NCI-H2029 (cell line): ENCODE measurements around the gene IER3.

ENCODE experiments used
- DNase-seq: peaks from one replicate; lab custom pipeline; 2025; lab: John Stamatoyannopoulos, UW

IER3 gene, protein sequence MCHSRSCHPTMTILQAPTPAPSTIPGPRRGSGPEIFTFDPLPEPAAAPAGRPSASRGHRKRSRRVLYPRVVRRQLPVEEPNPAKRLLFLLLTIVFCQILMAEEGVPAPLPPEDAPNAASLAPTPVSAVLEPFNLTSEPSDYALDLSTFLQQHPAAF

GRCh38 chr6:30744054-30744805 is at the start of gene IER3:
Gene IER3, minus strand, starts transcription at chr6:30744547. Its CDS starts 29 bp downstream, at chr6:30744518.
- DNase-seq, result peak; percentile 58

- DNase-seq, result no peak
These were observed 49.3 kb upstream of the IER3 start for GRCh38 chr6:30793521-30794194.

DNA sequence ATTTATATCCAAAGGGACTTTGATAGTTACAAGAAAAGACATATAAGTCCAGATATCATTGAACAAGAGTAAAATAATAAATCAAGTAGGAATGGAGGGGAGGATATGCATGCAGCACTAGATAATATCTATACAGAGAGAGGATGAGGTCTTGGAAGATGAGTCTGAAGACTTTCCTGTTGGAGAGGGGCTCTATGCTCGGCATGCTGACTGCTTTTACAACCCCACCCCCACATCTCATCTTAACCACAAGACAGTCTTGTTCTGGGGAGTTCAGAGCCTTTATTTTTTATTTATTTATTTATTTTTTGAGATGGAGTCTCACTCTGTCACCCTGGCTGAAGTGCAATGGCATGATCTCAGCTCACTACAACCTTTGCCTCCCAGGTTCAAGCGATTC is 48.4 kb upstream of the IER3 start:
- DNase-seq, result no peak

- no peak for DNase-seq
These were observed 46.5 kb upstream of the IER3 start for GRCh38 chr6:30790724-30791383.

DNA sequence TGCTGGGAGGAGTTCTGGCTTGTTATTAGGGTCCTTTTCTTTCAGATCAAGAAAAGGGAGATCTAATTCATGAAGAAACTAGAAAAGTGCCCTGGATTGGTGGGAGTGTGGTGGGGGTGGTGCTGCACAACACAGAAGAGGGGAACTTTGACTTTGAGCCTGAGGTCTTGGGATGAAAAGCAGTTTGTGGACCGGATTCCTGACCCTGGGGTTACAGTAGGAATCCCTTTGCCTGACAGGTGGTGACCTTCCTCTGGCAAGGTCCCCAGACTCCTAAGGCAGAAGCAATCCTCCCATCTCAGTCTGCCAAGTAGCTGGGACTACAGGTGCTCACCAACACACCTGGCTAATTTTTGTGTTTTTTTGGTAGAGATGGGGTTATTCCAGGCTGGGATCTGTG is 45.3 kb upstream of the IER3 start:
- DNase-seq, result no peak

GRCh38 chr6:30787954-30788353 is 43.6 kb upstream of the IER3 start:
- DNase-seq, result no peak

- no peak for DNase-seq
These were observed 38.2 kb upstream of the IER3 start for GRCh38 chr6:30782425-30783014.

GRCh38 chr6:30781743-30782424 is 37.5 kb upstream of the IER3 start:
- peak; percentile 95 for DNase-seq

GRCh38 chr6:30781395-30781742 is 37.0 kb upstream of the IER3 start:
- DNase-seq, result peak; percentile 50

GRCh38 chr6:30780642-30780920 is 36.2 kb upstream of the IER3 start:
- DNase-seq, result no peak

DNA sequence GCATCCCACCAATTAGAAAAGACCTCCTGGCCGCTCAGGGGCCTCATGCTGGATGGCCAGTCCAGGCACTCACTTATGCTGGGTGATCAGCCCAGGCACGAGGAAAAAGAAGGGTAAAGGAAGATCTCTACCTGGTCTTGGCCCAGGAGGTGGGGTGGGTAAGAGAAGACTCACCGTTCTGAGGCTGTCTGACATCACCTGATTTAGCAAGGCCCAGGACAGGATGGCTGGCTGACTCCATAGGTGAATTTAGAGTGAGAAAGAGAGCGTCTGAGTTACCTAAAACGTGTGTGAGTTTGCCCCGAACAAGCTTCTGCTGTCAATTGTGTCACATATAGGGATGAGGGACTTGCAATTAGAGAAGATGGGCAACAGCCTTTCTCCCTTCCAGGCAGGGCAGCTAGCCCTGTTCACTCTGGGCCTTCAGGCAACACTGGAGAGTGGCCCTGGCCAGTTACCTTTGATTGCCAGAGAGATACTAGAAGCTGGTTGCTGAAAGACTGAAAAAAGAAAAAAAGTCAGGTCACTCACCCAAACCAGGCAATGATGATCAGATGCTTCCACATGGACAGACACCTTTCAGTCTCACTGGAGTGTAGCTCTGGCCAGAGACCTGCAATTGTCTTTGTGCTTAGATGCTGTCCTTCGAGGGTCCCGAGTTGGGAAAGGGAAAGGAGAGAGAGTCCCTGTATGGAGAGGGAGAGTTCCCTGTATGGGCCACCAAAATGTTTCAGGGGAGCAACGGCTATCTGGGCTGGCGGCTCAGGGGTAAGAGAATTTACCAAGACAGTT is 35.7 kb upstream of the IER3 start:
- DNase-seq, result no peak

DNA sequence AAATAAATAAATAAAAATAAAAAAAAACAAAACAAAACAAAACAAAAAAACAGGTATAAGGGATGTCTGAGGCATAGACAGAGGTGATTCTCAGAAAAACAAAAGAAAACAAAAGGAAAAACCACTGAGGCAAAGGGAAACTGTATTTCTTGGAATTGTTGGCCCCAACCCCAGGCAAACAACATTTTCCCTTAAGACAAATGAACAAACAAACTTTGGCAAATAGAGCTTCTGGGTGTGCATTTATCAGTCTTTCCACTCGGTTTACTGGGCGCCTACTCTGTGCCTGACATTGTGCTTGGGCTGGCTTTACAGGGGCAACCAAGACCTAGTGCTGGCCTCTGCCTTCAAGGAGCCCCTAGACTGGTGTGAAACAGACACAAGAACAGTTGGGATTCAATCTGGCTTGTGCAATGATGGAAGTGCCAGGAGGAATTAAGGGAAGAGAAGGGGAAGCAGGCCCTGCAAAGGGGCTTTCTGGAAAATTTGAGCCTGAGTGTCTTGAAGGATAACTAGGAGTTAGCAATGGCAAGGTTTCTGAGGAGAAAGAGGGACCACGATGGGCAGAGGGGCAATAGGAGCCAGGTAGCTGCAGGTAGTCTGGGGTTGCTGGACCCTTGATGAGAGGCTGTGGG is 33.8 kb upstream of the IER3 start:
- DNase-seq, result no peak

- no peak for DNase-seq
These were observed 32.8 kb upstream of the IER3 start for GRCh38 chr6:30777155-30777485.

DNA sequence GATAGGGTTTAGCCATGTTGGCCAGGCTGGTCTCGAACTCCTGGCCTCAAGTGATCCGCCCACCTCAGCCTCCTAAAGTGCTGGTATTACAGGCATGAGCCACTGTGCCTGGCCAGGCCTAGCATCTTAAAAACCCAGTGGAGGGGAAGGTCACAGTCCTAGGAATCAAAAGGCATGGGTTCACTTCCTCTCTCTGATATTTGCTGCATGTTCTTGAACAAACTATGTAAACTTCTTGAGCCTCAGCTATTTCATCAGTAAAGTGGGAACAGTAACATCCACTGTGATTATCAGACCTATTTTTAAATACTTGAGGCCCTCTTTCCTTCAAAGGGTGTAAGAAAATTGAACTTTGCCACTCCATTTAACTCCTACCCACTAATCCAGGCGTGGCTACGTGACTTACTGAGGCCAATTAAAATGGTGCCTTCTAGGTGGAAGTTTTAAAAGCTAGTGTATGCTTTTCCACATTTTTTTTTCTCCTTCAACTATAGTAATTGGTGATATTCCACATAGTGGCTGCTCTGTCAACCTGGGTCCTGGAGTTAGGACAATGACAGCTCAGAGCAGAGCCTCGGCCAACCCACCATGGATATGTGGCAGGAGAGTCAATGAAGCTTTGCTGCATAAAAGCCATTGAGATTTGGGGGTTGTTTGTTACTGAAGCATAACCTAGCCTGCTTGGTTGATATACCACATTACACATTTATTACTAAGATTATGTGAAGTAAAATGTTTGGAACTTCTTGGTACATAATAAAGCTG is 32.2 kb upstream of the IER3 start:
- no peak for DNase-seq

DNA sequence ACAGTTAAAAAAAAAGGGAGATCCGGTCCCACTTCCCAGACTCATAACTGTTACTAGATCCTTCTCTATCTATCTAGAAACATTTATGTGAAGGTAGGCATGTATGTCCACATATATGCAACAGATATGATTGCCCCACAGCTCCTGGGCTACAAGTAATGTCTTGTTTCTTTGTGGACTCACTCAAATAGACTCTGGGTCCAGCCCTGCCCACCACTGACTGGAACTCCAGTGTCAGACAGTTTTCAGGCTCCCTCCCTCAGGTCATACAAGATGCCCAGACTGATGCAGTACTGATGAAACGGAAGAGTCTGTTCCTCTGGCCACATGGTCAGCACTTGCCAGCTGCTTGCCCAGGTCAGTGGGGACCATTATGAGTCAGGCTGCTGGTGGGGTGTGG is 30.8 kb upstream of the IER3 start:
- no peak for DNase-seq

DNA sequence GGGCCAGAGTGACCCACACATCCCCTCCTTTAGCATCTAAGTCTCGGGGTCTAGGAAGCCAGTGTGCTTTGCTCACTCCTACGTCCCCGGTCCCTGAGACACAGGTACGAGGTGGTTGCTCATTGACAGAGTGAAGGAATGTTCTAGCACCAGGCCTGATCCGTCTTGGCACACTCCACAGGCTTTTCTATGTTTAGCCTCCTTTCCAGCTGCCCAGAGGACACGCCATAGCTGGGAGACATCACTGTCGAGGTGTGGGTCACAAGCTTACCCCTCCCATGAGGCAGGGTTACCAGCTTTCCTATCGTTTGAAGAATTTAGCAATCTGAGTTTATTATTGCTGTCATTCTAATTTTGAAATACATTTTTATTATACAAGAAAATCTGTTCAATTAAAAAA is 30.4 kb upstream of the IER3 start:
- DNase-seq, result no peak

DNA sequence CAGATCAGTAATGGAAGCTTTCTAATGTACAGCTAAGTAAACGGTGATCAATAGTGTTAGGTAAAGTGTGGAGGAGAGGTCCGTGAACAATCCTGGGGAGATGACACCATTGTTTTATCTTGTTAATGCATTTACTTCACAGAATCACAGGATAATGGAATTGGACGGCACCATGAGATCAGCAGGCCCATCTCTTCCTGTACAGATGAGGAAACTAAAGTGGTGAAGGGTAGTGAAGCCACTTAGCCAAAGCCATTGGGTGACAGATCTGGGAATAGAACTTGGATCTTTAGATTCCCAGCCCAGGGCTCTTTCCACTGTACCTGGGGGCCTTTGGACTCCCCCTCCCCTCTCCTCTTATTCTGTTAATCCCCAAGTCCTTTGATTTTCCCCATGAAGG is 26.2 kb upstream of the IER3 start:
- no peak for DNase-seq

GRCh38 chr6:30769853-30770524 is 25.6 kb upstream of the IER3 start:
- no peak for DNase-seq

DNA sequence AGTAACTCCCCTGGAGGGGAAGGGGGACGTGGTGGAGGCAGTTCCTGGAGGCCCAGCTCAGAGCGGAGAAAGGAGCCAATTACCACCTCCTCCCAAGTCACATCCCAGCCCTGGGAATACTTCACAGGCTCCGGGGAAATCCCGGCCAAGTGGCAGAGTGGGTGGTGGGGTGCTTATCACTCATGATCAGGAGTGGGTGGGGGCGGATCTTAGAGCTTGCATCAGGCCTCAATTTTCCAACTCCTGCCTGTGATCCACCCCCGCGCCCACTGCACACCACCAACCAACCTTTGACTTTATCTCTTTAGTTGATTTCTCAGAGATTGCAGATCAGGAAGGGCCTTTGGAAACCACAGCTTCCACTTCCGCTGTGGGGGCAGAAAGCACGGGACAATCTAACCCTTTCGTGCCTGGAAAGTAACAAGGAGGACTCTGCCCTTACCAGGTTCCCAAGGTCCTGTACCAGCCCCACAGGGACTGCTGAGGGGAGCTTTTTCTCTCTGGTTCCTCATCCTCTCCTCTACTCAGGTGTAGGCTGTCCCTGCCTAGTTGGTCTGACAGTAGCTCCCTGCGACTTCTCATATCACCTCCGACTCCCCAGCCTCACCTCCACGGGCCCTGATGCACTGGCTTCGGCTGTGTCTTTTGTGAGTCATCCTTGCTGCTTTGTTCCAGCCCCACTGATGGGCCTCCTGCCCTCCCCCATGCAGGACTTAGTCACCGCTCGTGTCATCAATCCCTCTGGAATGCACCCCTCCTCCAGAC is 24.9 kb upstream of the IER3 start:
- no peak for DNase-seq
